Measurements from ENCODE around the gene ALDH3B2. TPM values are rescaled to one million over a fixed set of nuclear protein-coding genes. Genes with fewer than 3 reads are reported as not detected.
"Not testable (repeated sequence)": the region's sequence is repeated elsewhere in the genome, so short reads cannot be mapped to it uniquely, and the experiment has no call there.

Gene ALDH3B2
- total RNA-seq, 2 experiments from 2014 or later: not detected

- Mint-ChIP-seq H3K27ac (no peak overlapping the region), H3K36me3 (ENCODE audit: low read depth) (no peaks in the 10 kb centered on the region), H3K9me3 (no peaks in the 10 kb centered on the region), H3K27me3 (no peaks in the 10 kb centered on the region), H3K4me1 (no peaks in the 10 kb centered on the region), H3K4me3 (no peak overlapping the region)
- ChIA-PET POLR2A (no interaction called here), CTCF (interaction anchor here (1.0 kb wide), 1 partner anchor 35 kb away, joined by 3 read pairs; the partner anchor contains the start of gene NUDT8)
- no peak for DNase-seq
These were observed 10.2 kb downstream of the ALDH3B2 start for GRCh38 chr11:67664213-67664585.

- ChIA-PET POLR2A (no interaction called here), CTCF (interaction anchor here (2.0 kb wide), 1 partner anchor 13 kb away, joined by 7 read pairs; the partner anchor contains the start of gene ACY3)
- Mint-ChIP-seq H3K4me1 (no peaks in the 10 kb centered on the region), H3K27ac (no peak overlapping the region), H3K9me3 (no peaks in the 10 kb centered on the region), H3K4me3 (no peak overlapping the region), H3K27me3 (no peaks in the 10 kb centered on the region), H3K36me3 (ENCODE audit: low read depth) (no peaks in the 10 kb centered on the region)
- DNase-seq: no peak
These were observed 10.8 kb downstream of the ALDH3B2 start for GRCh38 chr11:67663532-67664212.

- Mint-ChIP-seq H3K9me3 (no peaks in the 10 kb centered on the region), H3K4me3 (no peak overlapping the region), H3K27me3 (no peaks in the 10 kb centered on the region), H3K36me3 (ENCODE audit: low read depth) (no peaks in the 10 kb centered on the region), H3K27ac (no peak overlapping the region), H3K4me1 (no peaks in the 10 kb centered on the region)
- CTCF ChIA-PET: interaction anchor here (1.6 to 2.0 kb wide), 2 partner anchors 12 to 33 kb away, joined by 4 to 7 read pairs; partner anchors contain the start of genes ACY3 and NUDT8
- DNase-seq: no peak
- POLR2A ChIA-PET: no interaction called here
These were observed 11.4 kb downstream of the ALDH3B2 start for GRCh38 chr11:67662835-67663531.

DNA sequence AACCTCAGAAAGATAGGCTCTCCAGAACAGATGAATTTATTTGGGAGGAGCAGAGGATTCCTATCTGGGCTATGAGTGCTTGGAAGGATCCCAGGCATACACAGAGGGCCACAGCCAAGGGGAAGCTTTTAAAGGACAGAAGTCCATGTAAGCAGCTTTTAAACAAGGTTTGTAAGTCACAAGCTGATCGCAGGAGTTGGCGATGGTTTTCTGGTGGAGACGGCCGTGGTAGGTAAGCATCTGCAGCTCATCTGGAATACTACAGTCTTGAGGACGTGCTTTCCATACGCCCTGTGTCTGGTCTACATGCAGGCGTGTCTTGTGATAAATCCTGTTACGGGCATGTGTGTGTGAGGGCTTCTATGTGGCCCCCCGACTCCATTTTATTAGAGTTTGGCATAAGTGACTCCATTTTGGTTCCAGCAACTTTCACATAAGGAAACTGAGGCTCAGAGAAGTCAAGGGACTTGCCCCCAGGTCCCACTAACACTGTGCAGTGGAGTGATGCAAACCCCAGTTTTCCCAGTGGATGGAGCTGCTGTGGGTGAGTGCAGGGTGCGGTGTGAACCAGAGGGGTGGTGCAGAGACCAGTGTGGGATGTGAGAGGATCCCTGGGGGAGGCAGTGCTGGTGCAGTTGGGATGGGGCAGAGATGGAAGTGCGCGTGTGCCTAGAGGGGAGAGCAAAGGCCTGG lies 12.1 kb downstream of the ALDH3B2 start:
- Mint-ChIP-seq H3K9me3 (no peaks in the 10 kb centered on the region), H3K27me3 (no peaks in the 10 kb centered on the region), H3K27ac (no peak overlapping the region), H3K4me3 (no peak overlapping the region), H3K4me1 (peaks cover 3% of the 10 kb centered on the region), H3K36me3 (ENCODE audit: low read depth) (no peaks in the 10 kb centered on the region)
- ChIA-PET POLR2A (no interaction called here), CTCF (interaction anchor here (1.6 to 2.0 kb wide), 2 partner anchors 11 to 32 kb away, joined by 4 to 7 read pairs; partner anchors contain the start of genes ACY3 and NUDT8)
- DNase-seq: no peak

GRCh38 chr11:67660752-67661151 lies 13.7 kb downstream of the ALDH3B2 start:
- H3K27me3 Mint-ChIP-seq; H3K9me3 Mint-ChIP-seq; H3K36me3 Mint-ChIP-seq (ENCODE audit: low read depth); DNase-seq; H3K4me3 Mint-ChIP-seq; POLR2A ChIA-PET; H3K27ac Mint-ChIP-seq; H3K4me1 Mint-ChIP-seq: not testable (repeated sequence)
- CTCF ChIA-PET: interaction anchor here (4.2 kb wide), 1 partner anchor 31 kb away, joined by 30 read pairs; the partner anchor contains the start of gene NUDT8

- H3K27me3 Mint-ChIP-seq; H3K9me3 Mint-ChIP-seq; DNase-seq; POLR2A ChIA-PET; H3K4me3 Mint-ChIP-seq; H3K4me1 Mint-ChIP-seq; H3K27ac Mint-ChIP-seq; H3K36me3 Mint-ChIP-seq (ENCODE audit: low read depth): not testable (repeated sequence)
- CTCF ChIA-PET: interaction anchor here (0.6 to 4.2 kb wide), 6 partner anchors 11 to 317 kb away, joined by 3 to 30 read pairs (median 4); partner anchors contain the start of gene NUDT8
These were observed 14.7 kb downstream of the ALDH3B2 start for GRCh38 chr11:67659651-67660165.

DNA sequence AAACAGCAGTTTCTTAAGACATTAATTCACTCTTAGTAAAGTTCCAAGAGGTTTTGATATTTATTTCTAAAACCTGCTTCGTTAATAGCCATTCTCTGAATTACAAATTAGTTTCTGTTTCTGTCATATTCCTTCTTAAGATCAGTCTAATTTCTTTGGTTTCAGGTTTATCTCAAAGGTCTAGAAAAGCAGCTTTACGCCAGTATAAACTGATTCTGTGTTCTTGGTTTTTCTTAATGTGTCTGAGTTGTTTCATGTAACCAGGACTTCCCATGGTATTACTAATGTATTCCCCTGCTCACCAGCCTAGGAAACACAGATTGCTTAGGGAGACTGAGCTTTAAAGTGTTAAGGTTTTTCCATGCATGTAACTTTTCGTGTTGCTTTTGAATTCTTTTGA lies 17.1 kb downstream of the ALDH3B2 start:
- Mint-ChIP-seq H3K27me3 (peaks cover 5% of the 10 kb centered on the region), H3K36me3 (ENCODE audit: low read depth) (peaks cover 3% of the 10 kb centered on the region), H3K27ac (no peak overlapping the region), H3K9me3 (peaks cover 2% of the 10 kb centered on the region), H3K4me1 (peaks cover 7% of the 10 kb centered on the region), H3K4me3 (no peak overlapping the region)
- POLR2A ChIA-PET: no interaction called here
- CTCF ChIA-PET: interaction anchor here (1.6 to 4.2 kb wide), 2 partner anchors 27 to 43 kb away, joined by 5 to 30 read pairs; partner anchors contain the start of gene NUDT8
- no peak for DNase-seq

DNA sequence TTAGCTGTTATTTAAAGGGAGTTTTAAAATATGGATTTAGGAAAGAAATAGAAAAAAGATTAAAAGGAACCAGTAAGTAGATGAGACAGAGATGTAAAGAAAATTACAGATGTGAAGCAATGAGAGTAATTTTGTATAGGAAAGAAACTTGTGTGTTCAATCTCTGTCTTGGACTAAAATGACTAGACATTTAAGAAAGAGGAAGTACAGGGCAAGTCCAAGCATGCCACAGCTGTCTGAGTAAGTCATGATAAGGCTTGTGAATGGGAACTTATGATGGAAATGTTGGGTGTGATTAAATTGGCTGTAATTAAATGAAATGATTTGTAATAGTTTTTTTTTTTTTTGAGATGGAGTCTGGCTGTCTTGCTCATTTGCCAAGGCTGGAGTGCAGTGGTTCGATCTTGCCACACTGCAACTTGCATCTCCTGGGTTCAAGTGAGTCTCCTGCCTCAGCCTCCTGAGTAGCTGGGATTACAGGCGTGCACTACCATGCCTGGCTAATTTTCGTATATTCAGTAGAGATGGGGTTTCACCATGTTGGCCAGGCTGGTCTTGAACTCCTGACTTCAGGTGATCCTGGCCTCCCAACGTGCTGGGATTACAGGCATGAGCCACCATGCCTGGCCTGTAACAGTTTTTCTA lies 18.0 kb downstream of the ALDH3B2 start:
- Mint-ChIP-seq H3K4me1 (peaks cover 7% of the 10 kb centered on the region), H3K9me3 (peaks cover 2% of the 10 kb centered on the region), H3K27me3 (peaks cover 5% of the 10 kb centered on the region), H3K27ac (no peak overlapping the region), H3K4me3 (no peak overlapping the region), H3K36me3 (ENCODE audit: low read depth) (peaks cover 3% of the 10 kb centered on the region)
- DNase-seq: no peak
- ChIA-PET POLR2A (no interaction called here), CTCF (interaction anchor here (0.6 kb wide), 1 partner anchor 299 kb away, joined by 3 read pairs; no protein-coding TSS in a partner anchor)

DNA sequence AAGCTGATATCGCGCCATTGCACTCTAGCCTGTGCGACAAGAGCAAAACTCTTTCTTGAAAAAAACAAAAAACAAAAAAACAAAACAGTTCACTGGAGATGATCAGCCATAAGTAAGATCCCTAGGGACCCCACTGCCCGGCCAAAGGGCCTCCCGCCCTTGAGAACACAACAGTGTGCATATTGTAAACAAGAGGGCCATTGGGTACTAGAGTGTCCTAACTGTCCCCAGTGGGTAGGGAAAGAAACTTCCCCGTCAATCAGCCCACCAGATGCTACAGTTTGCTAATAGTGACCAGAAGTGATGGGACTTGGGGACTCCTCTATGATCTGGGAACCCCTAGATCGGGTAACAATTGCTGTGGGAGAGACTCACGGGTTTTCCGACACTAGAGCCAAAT lies 20.2 kb downstream of the ALDH3B2 start:
- H3K9me3 Mint-ChIP-seq: peaks cover 2% of the 10 kb centered on the region
- H3K27me3 Mint-ChIP-seq: peaks cover 7% of the 10 kb centered on the region
- H3K27ac Mint-ChIP-seq: no peak overlapping the region
- no peak overlapping the region for H3K4me3 Mint-ChIP-seq
- ChIA-PET POLR2A (no interaction called here), CTCF (interaction anchor here (0.6 to 1.6 kb wide), 2 partner anchors 24 to 63 kb away, joined by 3 to 4 read pairs; no protein-coding TSS in a partner anchor)
- H3K36me3 Mint-ChIP-seq (ENCODE audit: low read depth): peaks cover 3% of the 10 kb centered on the region
- DNase-seq: no peak
- peaks cover 22% of the 10 kb centered on the region for H3K4me1 Mint-ChIP-seq

DNA sequence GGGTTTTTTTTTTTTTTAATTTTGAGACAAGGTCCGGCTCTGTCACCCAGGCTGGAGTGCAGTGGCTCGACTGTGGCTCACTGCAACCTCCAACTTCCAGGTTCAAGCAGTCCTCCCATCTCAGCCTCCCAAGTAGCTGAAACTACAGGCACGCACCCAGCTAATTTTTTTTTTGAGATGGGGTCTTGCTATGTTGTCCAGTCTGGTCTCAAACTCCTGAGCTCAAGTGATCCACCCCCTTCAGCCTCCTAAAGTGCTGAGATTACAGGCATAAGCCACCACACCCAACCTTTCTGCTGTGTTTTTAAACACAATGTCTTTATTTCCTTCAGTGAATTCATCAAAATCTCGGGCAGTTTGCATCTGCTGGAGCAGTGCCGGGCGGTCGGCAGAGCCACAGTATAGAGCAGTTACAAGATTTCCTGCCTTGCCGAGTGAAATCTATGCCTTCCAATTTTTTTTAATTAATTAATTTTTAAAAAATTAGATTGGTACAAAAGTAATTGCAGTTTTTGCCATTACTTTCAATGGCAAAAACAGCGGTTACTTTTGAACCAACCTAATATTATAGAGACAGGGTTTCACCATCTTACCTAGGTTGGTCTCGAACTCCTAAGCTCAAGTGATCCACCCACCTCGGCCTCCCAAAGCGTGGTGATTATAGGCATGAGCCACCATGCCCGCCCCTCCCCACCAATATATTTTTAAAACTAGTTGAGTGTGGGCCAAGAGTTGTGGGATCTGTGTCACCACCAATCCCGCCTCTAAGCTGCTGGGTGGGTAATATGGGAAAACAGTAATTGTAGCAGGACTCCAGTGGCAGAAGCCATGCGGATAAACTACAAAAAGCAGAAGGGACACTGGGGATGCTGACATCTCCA lies 21.2 kb downstream of the ALDH3B2 start:
- ChIA-PET CTCF (interaction anchor here (0.6 kb wide), 1 partner anchor 62 kb away, joined by 3 read pairs; no protein-coding TSS in a partner anchor), POLR2A (no interaction called here)
- no peak overlapping the region for H3K4me3 Mint-ChIP-seq
- peaks cover 3% of the 10 kb centered on the region for H3K36me3 Mint-ChIP-seq (ENCODE audit: low read depth)
- peaks cover 2% of the 10 kb centered on the region for H3K9me3 Mint-ChIP-seq
- no peak for DNase-seq
- H3K4me1 Mint-ChIP-seq: peaks cover 27% of the 10 kb centered on the region
- no peak overlapping the region for H3K27ac Mint-ChIP-seq
- H3K27me3 Mint-ChIP-seq: peaks cover 7% of the 10 kb centered on the region

- Mint-ChIP-seq H3K4me1 (peaks cover 32% of the 10 kb centered on the region), H3K4me3 (no peak overlapping the region), H3K27ac (no peak overlapping the region), H3K9me3 (peaks cover 2% of the 10 kb centered on the region), H3K27me3 (peaks cover 7% of the 10 kb centered on the region), H3K36me3 (ENCODE audit: low read depth) (peaks cover 3% of the 10 kb centered on the region)
- no peak for DNase-seq
- ChIA-PET CTCF (interaction anchor here (0.8 to 9.5 kb wide), 4 partner anchors 9 to 21 kb away, joined by 3 to 114 read pairs (median 5); partner anchors contain the start of gene NUDT8), POLR2A (no interaction called here)
These were observed 22.2 kb downstream of the ALDH3B2 start for GRCh38 chr11:67651976-67652781.

All from activated CD4-positive, alpha-beta T cell treated with anti-CD3 and anti-CD28 coated beads, Interleukin-2, amount 10 ng/mL, durations not matched to agents 7 days and 5 days (primary cell).